H1 (cell line): ENCODE data around the gene TTLL1. TPM values are rescaled to one million over a fixed set of nuclear protein-coding genes. Genes with fewer than 3 reads are reported as not detected.

Experiments used
- CEBPB ChIP-seq: IDR thresholded peaks from 2 replicates; pipeline ENCODE4 v1.6.1; 2012; ENCODE audit warnings: low read depth, low read length
- FOSL1 ChIP-seq: IDR thresholded peaks from 2 replicates; pipeline ENCODE4 v1.6.1; 2011; ENCODE audit warnings: mild to moderate bottlenecking, low read depth, low read length, moderate library complexity; ENCODE audit not compliant: insufficient read depth
- GTF2F1 ChIP-seq: IDR thresholded peaks from 2 replicates; pipeline ENCODE4 v1.6.1; 2012; ENCODE audit warnings: low read depth, low read length, improper control_type of control experiment, borderline replicate concordance
- KDM5A ChIP-seq: fragments of 200-600 bp; IDR thresholded peaks from 2 replicates; pipeline ENCODE4 v1.7.1; 2012; ENCODE audit warnings: mild to moderate bottlenecking, low read length, inconsistent platforms, mixed read lengths
- RBBP5 ChIP-seq: IDR thresholded peaks from 2 replicates; pipeline ENCODE4 v1.7.1; 2012; ENCODE audit warnings: low read depth, mild to moderate bottlenecking, inconsistent platforms, low read length, moderate library complexity, borderline replicate concordance
- polyA plus RNA-seq, 7 experiments: library from polyadenylated mRNA; depleted of rRNA in 3 of 7; stranded (reverse) in 5 of 7; unstranded in 2 of 7; fragments of >200 nt in 5 of 7; fragments of 200-250 nt in 2 of 7; gene quantifications; 1 replicate in 5 of 7; 2 replicates in 1 of 7; 4 replicates in 1 of 7; pipeline versions ENCODE4 v1.2.1 to v1.2.3, GENCODE V29; 2011 to 2013; ENCODE audit warnings: missing spikeins in 2 of 7, mixed read lengths in 2 of 7
- total RNA-seq: library from RNA; stranded (reverse); fragmentation: NEBNext Ultra II Directional; extraction: Animal tissue kit (Norgen Biotek cat#: 25700); gene quantifications from 2 replicates; pipeline ENCODE4 v1.2.1, GENCODE V29; 2021

Gene TTLL1
- total and polyA plus RNA-seq, 2 of the 8 experiments (the other 6 are each of a cell fraction or from before 2014, with no cell fraction given) = 5.0 to 13.8 TPM

DNA sequence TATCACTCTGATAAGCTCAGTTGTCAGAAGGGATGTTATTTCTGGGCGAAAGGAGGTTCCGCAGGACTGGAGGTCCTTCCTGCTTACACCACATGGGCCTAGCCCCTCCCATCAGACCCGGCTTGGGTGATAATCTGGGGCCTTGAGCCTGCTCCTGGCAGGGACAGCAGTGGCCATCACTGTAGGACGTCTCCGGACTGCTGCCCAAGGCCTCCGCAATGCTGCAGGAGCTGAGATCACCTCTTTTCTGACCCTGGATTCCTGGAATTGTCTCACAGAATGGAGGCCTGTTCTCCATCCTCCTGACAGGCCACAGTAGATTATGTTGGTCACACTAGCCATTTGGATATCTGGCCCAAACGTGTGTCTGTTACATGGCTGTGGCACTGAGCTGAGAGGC, 12.1 kb upstream of the TTLL1 start (continued):
- TF ChIP-seq FOSL1 (no peak), CEBPB (no peak), KDM5A (no peak), GTF2F1 (no peak), RBBP5 (no peak)
